ENCODE measurements around the gene TRMT1L.

The TRMT1L gene

DNA sequence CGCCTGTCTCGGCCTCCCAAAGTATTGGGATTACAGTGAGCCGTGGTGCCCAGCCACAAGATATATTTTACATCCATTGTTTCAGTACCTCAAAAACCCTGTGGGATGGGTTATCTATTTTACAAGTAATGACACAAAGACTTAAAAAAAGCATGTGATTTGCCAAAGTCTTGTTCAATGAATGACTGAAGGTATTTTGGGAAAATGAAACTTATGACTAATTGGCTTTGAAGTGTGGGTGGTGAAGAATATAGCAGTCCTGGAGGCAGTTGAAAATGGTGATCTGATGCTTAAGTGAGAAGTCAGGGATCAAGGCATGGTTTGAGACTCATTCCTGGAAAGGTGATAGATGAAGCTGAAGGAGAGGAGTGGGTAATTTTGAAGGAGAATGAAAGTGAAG is 3.2 kb upstream of the TRMT1L start:
- TF ChIP-seq, protein P1, sequence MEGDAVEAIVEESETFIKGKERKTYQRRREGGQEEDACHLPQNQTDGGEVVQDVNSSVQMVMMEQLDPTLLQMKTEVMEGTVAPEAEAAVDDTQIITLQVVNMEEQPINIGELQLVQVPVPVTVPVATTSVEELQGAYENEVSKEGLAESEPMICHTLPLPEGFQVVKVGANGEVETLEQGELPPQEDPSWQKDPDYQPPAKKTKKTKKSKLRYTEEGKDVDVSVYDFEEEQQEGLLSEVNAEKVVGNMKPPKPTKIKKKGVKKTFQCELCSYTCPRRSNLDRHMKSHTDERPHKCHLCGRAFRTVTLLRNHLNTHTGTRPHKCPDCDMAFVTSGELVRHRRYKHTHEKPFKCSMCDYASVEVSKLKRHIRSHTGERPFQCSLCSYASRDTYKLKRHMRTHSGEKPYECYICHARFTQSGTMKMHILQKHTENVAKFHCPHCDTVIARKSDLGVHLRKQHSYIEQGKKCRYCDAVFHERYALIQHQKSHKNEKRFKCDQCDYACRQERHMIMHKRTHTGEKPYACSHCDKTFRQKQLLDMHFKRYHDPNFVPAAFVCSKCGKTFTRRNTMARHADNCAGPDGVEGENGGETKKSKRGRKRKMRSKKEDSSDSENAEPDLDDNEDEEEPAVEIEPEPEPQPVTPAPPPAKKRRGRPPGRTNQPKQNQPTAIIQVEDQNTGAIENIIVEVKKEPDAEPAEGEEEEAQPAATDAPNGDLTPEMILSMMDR (IDR thresholded peaks at IDR 0.05; ENCODE audit: borderline replicate concordance, insufficient read depth, low read depth, low read length) = no peak
- no peak overlapping the region for H3K4me3 ChIP-seq (ENCODE audit: low read depth, low read length)

DNA sequence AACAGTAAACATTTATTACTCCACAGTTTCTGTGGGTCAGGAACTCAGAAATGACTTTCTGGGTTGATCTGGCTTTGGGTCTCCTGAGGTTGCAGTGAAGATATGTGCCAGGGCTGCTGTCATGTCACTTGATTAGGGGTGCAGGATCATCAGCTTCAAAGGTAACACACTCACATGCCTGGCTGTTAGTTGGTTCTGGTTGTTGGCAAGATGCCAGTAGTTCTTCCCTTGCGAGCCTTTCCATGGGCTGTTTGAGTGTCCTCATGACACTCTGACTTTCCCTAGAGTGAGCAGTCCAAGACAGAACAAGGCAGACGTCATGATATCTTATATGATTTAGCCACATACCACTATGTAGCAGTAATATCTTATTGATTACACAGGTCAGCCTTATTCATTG is 2.0 kb upstream of the TRMT1L start:
- H3K4me3 ChIP-seq (ENCODE audit: low read depth, low read length) = no peak overlapping the region
- TF ChIP-seq, protein P1 (IDR thresholded peaks at IDR 0.05; ENCODE audit: borderline replicate concordance, insufficient read depth, low read depth, low read length) = no peak

GRCh38 chr1:185157599-185158412 is 1.1 kb upstream of the TRMT1L start:
- TF ChIP-seq, protein P1 (IDR thresholded peaks at IDR 0.05; ENCODE audit: borderline replicate concordance, insufficient read depth, low read depth, low read length) = no peak
- peak overlapping the region; percentile 90 for H3K4me3 ChIP-seq (ENCODE audit: low read depth, low read length)

GRCh38 chr1:185156288-185156853 is 382 bp downstream of the TRMT1L start:
- TF ChIP-seq, protein P1 (IDR thresholded peaks at IDR 0.05; ENCODE audit: borderline replicate concordance, insufficient read depth, low read depth, low read length) = no peak
- H3K4me3 ChIP-seq (ENCODE audit: low read depth, low read length) = peak overlapping the region; percentile 90

GRCh38 chr1:185155600-185156287 is 1.0 kb downstream of the TRMT1L start:
- TF ChIP-seq, protein P1 (IDR thresholded peaks at IDR 0.05; ENCODE audit: borderline replicate concordance, insufficient read depth, low read depth, low read length) = no peak
- H3K4me3 ChIP-seq (ENCODE audit: low read depth, low read length) = peak overlapping the region; percentile 90

DNA sequence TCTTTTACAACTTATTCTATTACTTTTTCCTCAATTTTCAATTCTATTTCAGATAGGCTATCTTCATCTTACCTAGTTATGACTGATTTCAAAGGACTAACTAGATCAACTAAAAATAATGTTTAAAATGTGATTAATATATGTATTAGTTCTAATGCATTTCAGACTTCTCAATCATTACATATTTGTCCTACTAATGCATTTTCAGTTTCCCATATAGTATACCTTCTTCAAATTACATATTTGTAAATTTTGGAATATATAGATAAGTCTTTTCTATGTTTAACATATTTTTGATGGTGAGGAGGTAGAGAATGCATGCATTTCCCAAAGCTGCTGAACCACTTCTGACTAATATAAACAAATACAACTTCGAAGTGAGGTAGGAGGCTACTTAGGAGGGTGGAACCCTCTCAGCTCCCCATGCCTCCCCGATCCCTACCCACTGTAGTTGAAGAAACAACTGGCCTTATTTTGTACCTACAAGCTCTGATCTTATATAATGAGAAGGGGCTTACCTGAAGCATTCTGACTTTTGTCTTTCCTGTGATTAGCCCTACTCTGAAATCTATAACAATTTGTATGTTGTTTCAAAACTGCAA is 1.7 kb downstream of the TRMT1L start:
- TF ChIP-seq, protein P1 (IDR thresholded peaks at IDR 0.05; ENCODE audit: borderline replicate concordance, insufficient read depth, low read depth, low read length) = no peak
- H3K4me3 ChIP-seq (ENCODE audit: low read depth, low read length) = no peak overlapping the region

Data from GM12875 (cell line).